GM19099 (cell line): ENCODE results near the gene FPR3.

Experiments
- POLR2A ChIP-seq: IDR thresholded peaks from 3 replicates; pipeline ENCODE4 v1.6.1; 2011; ENCODE audit warnings: low read depth; ENCODE audit not compliant: insufficient read length; ENCODE audit errors: extremely low read depth

The FPR3 gene

GRCh38 chr19:51816711-51817110, 21.8 kb downstream of the FPR3 start:
- no peak for TF ChIP-seq POLR2A

- no peak for TF ChIP-seq POLR2A
Measured at GRCh38 chr19:51820011-51820410, 25.1 kb downstream of the FPR3 start.

- no peak for TF ChIP-seq POLR2A
Measured at GRCh38 chr19:51820831-51821446, 26.0 kb downstream of the FPR3 start.

- TF ChIP-seq POLR2A: no peak
Measured at GRCh38 chr19:51821456-51821855, 26.5 kb downstream of the FPR3 start.

GRCh38 chr19:51821921-51822320, 27.0 kb downstream of the FPR3 start:
- TF ChIP-seq POLR2A: no peak

GRCh38 chr19:51822325-51822724, 27.4 kb downstream of the FPR3 start:
- no peak for TF ChIP-seq POLR2A

DNA sequence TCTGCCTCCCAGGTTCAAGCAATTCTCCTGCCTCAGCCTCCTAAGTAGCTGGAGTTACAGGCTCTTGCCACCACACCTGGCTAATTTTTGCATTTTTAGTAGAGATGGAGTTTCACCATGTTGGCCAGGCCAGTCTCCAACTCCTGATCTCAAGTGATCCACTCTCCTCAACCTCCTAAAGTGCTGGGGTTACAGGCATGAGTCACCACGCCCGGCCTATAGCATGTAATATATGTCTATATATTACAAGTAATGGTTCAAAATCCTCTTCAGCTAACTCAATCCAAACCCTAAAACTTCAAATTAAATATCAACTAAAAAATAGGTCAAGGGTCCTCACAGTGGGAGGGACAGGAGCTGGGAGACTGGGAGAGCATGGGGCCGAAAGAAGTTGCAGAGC, 28.0 kb downstream of the FPR3 start:
- TF ChIP-seq POLR2A: no peak

GRCh38 chr19:51824281-51825005, 29.5 kb downstream of the FPR3 start:
- TF ChIP-seq POLR2A: no peak

GRCh38 chr19:51830274-51830673, 35.3 kb downstream of the FPR3 start:
- no peak for TF ChIP-seq POLR2A

DNA sequence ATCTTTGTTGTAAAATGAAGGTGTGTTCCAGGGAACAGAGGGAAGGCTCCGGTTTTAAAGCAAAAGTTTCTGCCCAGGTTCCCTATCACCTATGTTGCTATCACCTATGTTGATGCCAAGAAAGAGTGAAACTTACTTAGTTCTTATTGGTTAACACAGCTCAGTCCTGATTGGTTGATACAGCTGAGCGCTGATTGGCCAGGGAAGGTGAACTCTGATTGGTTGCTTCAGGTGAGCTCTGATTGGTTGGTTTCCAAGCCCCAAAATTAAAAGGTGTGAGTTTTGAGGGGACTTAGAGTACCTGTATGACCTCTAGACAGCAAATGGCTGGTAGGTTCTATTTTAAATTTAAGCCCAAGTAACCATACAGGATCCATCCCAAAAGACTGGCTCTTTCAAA, 42.2 kb downstream of the FPR3 start:
- no peak for TF ChIP-seq POLR2A

- TF ChIP-seq POLR2A: no peak
Measured at GRCh38 chr19:51861870-51862622, 67.1 kb downstream of the FPR3 start.

GRCh38 chr19:51873097-51873496, 78.1 kb downstream of the FPR3 start:
- TF ChIP-seq POLR2A: no peak
